HEK293 (cell line): Measurements from ENCODE around the gene LGALS7.
A peak's percentile ranks its signal among the peaks of the same experiment; 100 is the strongest.
"Not testable (repeated sequence)": the region's sequence is repeated elsewhere in the genome, so short reads cannot be mapped to it uniquely, and the experiment has no call there.

Source experiments
- CTCF ChIA-PET: fragments of 350-600 bp; formaldehyde crosslinking; extraction: SDS; loops from one replicate; lab custom pipeline; 2021; ENCODE audit warnings: antibody characterized with exemption; lab: Yijun Ruan, JAX
- POLR2A ChIA-PET: fragments of 300-600 bp; formaldehyde crosslinking; extraction: SDS; loops from one replicate; lab custom pipeline; 2020; ENCODE audit warnings: antibody characterized with exemption, inconsistent platforms; lab: Yijun Ruan, JAX
- H3K27ac ChIP-seq: fragments of 200-500 bp; sonication (Bioruptor generic); 2 replicates; pipeline ENCODE4 v1.5.1; 2014; ENCODE audit warnings: low read depth, low read length, control low read depth, inconsistent platforms; ENCODE audit errors: extremely low read depth
- H3K36me3 ChIP-seq, 2 experiments: fragments of 200-500 bp in 1 of 2; sonication (Bioruptor generic) in 1 of 2; 1 replicate in 1 of 2; 2 replicates in 1 of 2; pipeline ENCODE4 v1.5.1; 2014 to 2017; ENCODE audit warnings: inconsistent platforms in 2 of 2, low read length in 2 of 2; ENCODE audit not compliant: control insufficient read depth in 2 of 2, insufficient read depth in 1 of 2
- H3K4me1 ChIP-seq: fragments of 200-500 bp; sonication (Bioruptor generic); 2 replicates; pipeline ENCODE4 v1.5.1; 2014; ENCODE audit warnings: mild to moderate bottlenecking, low read length, inconsistent platforms; ENCODE audit not compliant: control insufficient read depth, insufficient read depth
- H3K4me3 ChIP-seq: 2 replicates; pipeline ENCODE4 v1.5.1; 2011; ENCODE audit warnings: low read depth, mild to moderate bottlenecking, control low read depth, low read length, moderate library complexity
- H3K9me3 ChIP-seq: fragments of 200-500 bp; sonication (Bioruptor generic); 2 replicates; pipeline ENCODE4 v1.5.1; 2014; ENCODE audit warnings: low read depth, low read length, inconsistent platforms; ENCODE audit not compliant: control insufficient read depth, insufficient read depth
- GLIS2 ChIP-seq: fragments of 450-650 bp; formaldehyde crosslinking; IDR thresholded peaks from 2 replicates; pipeline ENCODE4 v1.5.1; 2016; ENCODE audit warnings: missing biosample characterization, missing genetic modification characterization
- KLF9 ChIP-seq: fragments of 450-650 bp; formaldehyde crosslinking; IDR thresholded peaks from 2 replicates; pipeline ENCODE4 v1.5.1; 2016; ENCODE audit warnings: missing biosample characterization, missing genetic modification characterization, low read depth
- PATZ1 ChIP-seq: fragments of 450-650 bp; formaldehyde crosslinking; IDR thresholded peaks from 2 replicates; pipeline ENCODE4 v1.5.1; 2016; ENCODE audit warnings: missing biosample characterization, missing genetic modification characterization
- RBAK ChIP-seq: fragments of 450-650 bp; formaldehyde crosslinking; IDR thresholded peaks from 2 replicates; pipeline ENCODE4 v1.5.1; 2016; ENCODE audit warnings: missing biosample characterization, missing genetic modification characterization
- SALL2 ChIP-seq: fragments of 450-650 bp; formaldehyde crosslinking; IDR thresholded peaks from 2 replicates; pipeline ENCODE4 v1.5.0; 2017; ENCODE audit warnings: missing biosample characterization, mild to moderate bottlenecking, missing genetic modification characterization, borderline replicate concordance
- ZBTB8A ChIP-seq: fragments of 450-650 bp; formaldehyde crosslinking; IDR thresholded peaks from 2 replicates; pipeline ENCODE4 v1.5.1; 2016; ENCODE audit warnings: missing biosample characterization, missing genetic modification characterization
- ZNF10 ChIP-seq: fragments of 450-650 bp; formaldehyde crosslinking; IDR thresholded peaks from 2 replicates; pipeline ENCODE4 v1.5.1; 2017; ENCODE audit warnings: missing biosample characterization, missing genetic modification characterization
- ZNF112 ChIP-seq: fragments of 450-650 bp; formaldehyde crosslinking; IDR thresholded peaks from 2 replicates; pipeline ENCODE4 v1.5.0; 2017; ENCODE audit warnings: missing biosample characterization, missing genetic modification characterization
- ZNF169 ChIP-seq: fragments of 450-650 bp; formaldehyde crosslinking; IDR thresholded peaks from 2 replicates; pipeline ENCODE4 v1.5.1; 2016; ENCODE audit warnings: missing biosample characterization, missing genetic modification characterization
- ZNF202 ChIP-seq: fragments of 450-650 bp; formaldehyde crosslinking; IDR thresholded peaks from 2 replicates; pipeline ENCODE4 v1.5.1; 2016; ENCODE audit warnings: missing biosample characterization, missing genetic modification characterization, borderline replicate concordance
- ZNF211 ChIP-seq: fragments of 450-650 bp; formaldehyde crosslinking; IDR thresholded peaks from 2 replicates; pipeline ENCODE4 v1.5.1; 2016; ENCODE audit warnings: low read depth, missing biosample characterization, missing genetic modification characterization
- ZNF223 ChIP-seq: fragments of 450-650 bp; formaldehyde crosslinking; IDR thresholded peaks from 2 replicates; pipeline ENCODE4 v1.5.1; 2016; ENCODE audit warnings: missing biosample characterization, missing genetic modification characterization
- ZNF24 ChIP-seq: fragments of 450-650 bp; formaldehyde crosslinking; IDR thresholded peaks from 2 replicates; pipeline ENCODE4 v1.5.1; 2016; ENCODE audit warnings: missing biosample characterization, missing genetic modification characterization
- ZNF248 ChIP-seq: fragments of 450-650 bp; formaldehyde crosslinking; IDR thresholded peaks from 2 replicates; pipeline ENCODE4 v1.5.1; 2017; ENCODE audit warnings: missing biosample characterization, missing genetic modification characterization
- ZNF558 ChIP-seq: fragments of 450-650 bp; formaldehyde crosslinking; IDR thresholded peaks from 2 replicates; pipeline ENCODE4 v1.5.1; 2016; ENCODE audit warnings: missing biosample characterization, missing genetic modification characterization
- ZNF596 ChIP-seq: fragments of 450-650 bp; IDR thresholded peaks from 2 replicates; pipeline ENCODE4 v1.5.0; 2018; ENCODE audit warnings: missing biosample characterization, mild to moderate bottlenecking, missing genetic modification characterization, moderate library complexity
- ZNF610 ChIP-seq: fragments of 450-650 bp; formaldehyde crosslinking; IDR thresholded peaks from 2 replicates; pipeline ENCODE4 v1.5.1; 2016; ENCODE audit warnings: missing biosample characterization, missing genetic modification characterization, borderline replicate concordance
- ZNF639 ChIP-seq: fragments of 450-650 bp; formaldehyde crosslinking; IDR thresholded peaks from 2 replicates; pipeline ENCODE4 v1.5.1; 2016; ENCODE audit warnings: missing biosample characterization, missing genetic modification characterization
- ZNF658 ChIP-seq: fragments of 450-650 bp; formaldehyde crosslinking; IDR thresholded peaks from 2 replicates; pipeline ENCODE4; 2016; ENCODE audit warnings: missing biosample characterization, missing genetic modification characterization
- ZNF660 ChIP-seq: fragments of 450-650 bp; IDR thresholded peaks from 2 replicates; pipeline ENCODE4 v1.5.1; 2018; ENCODE audit warnings: missing biosample characterization, mild to moderate bottlenecking, missing genetic modification characterization
- ZNF664 ChIP-seq: fragments of 450-650 bp; formaldehyde crosslinking; IDR thresholded peaks from 2 replicates; pipeline ENCODE4 v1.5.1; 2016; ENCODE audit warnings: missing biosample characterization, missing genetic modification characterization
- ZNF747 ChIP-seq: fragments of 450-650 bp; formaldehyde crosslinking; IDR thresholded peaks from 2 replicates; pipeline ENCODE4 v1.5.1; 2016; ENCODE audit warnings: missing biosample characterization, missing genetic modification characterization
- TF ChIP-seq, protein P1 (sequence below): fragments of 450-650 bp; formaldehyde crosslinking; IDR thresholded peaks from 2 replicates; pipeline ENCODE4 v1.5.1; 2017; ENCODE audit warnings: missing biosample characterization, missing genetic modification characterization
- TF ChIP-seq, protein P2 (sequence below): fragments of 450-650 bp; formaldehyde crosslinking; IDR thresholded peaks from 2 replicates; pipeline ENCODE4 v1.5.1; 2016; ENCODE audit warnings: missing biosample characterization, missing genetic modification characterization

LGALS7 gene

GRCh38 chr19:38773469-38774177 lies at the start of gene LGALS7 (continued):
- TF ChIP-seq, protein P1, sequence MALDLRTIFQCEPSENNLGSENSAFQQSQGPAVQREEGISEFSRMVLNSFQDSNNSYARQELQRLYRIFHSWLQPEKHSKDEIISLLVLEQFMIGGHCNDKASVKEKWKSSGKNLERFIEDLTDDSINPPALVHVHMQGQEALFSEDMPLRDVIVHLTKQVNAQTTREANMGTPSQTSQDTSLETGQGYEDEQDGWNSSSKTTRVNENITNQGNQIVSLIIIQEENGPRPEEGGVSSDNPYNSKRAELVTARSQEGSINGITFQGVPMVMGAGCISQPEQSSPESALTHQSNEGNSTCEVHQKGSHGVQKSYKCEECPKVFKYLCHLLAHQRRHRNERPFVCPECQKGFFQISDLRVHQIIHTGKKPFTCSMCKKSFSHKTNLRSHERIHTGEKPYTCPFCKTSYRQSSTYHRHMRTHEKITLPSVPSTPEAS (tag by site-specific recombination): no peak
- no peak for TF ChIP-seq ZNF24
- TF ChIP-seq, protein P2, sequence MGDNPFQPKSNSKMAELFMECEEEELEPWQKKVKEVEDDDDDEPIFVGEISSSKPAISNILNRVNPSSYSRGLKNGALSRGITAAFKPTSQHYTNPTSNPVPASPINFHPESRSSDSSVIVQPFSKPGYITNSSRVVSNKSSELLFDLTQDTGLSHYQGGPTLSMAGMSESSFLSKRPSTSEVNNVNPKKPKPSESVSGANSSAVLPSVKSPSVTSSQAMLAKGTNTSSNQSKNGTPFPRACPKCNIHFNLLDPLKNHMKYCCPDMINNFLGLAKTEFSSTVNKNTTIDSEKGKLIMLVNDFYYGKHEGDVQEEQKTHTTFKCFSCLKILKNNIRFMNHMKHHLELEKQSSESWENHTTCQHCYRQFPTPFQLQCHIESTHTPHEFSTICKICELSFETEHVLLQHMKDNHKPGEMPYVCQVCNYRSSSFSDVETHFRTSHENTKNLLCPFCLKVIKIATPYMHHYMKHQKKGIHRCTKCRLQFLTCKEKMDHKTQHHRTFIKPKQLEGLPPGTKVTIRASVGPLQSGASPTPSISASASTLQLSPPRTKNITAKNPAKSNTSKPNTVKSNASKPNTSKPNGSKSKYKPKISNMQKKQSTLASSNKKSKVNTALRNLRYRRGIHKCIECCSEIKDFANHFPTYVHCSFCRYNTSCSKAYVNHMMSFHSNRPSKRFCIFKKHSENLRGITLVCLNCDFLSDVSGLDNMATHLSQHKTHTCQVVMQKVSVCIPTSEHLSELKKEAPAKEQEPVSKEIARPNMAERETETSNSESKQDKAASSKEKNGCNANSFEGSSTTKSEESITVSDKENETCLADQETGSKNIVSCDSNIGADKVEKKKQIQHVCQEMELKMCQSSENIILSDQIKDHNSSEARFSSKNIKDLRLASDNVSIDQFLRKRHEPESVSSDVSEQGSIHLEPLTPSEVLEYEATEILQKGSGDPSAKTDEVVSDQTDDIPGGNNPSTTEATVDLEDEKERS (tag by site-specific recombination): no peak
- TF ChIP-seq ZNF747 (tag by site-specific recombination): no peak
- no peak for TF ChIP-seq ZNF660 (tag by site-specific recombination)
- TF ChIP-seq ZNF248 (tag by site-specific recombination): no peak

GRCh38 chr19:38821230-38821825 lies 48.0 kb upstream of the LGALS7 start:
- not testable (repeated sequence) for H3K27ac ChIP-seq, H3K4me3 ChIP-seq, H3K9me3 ChIP-seq, H3K4me1 ChIP-seq
- TF ChIP-seq RBAK (tag by site-specific recombination) (peak; percentile 92), ZNF112 (0 out of 2 replicates have a peak, but pooled peaks have one; percentile 22), ZNF169 (tag by site-specific recombination) (peak; percentile 84; the same call in 1 of the 2 replicates), ZNF211 (tag by site-specific recombination) (0 out of 2 replicates have a peak, but pooled peaks have one; percentile 55), ZBTB8A (peak; percentile 39; the same call in 1 of the 2 replicates), ZNF610 (tag by site-specific recombination) (peak; percentile 87), KLF9 (peak; percentile 26; the same call in 1 of the 2 replicates), ZNF202 (tag by site-specific recombination) (peak; percentile 47; the same call in 1 of the 2 replicates)
- ChIA-PET POLR2A (interaction anchor here (0.6 to 1.6 kb wide), 4 partner anchors 10 to 531 kb away, joined by 3 to 9 read pairs (median 4); partner anchors contain the start of gene ECH1), CTCF (interaction anchor here (0.7 to 1.1 kb wide), 2 partner anchors 14 to 184 kb away, joined by 3 to 4 read pairs; no protein-coding TSS in a partner anchor)
- H3K36me3 ChIP-seq: peaks cover 12 to 29% of the 10 kb centered on the region in 2 experiments; a peak in 2 of 3 replicates

- Histone ChIP-seq H3K36me3 (peaks cover 19 to 33% of the 10 kb centered on the region in 2 experiments), H3K4me1 (peaks cover 7% of the 10 kb centered on the region), H3K9me3 (no peaks in the 10 kb centered on the region), H3K4me3 (no peak overlapping the region), H3K27ac (peak overlapping the region; percentile 17; the same call in 1 of the 2 replicates)
- POLR2A ChIA-PET: interaction anchor here (0.5 to 1.6 kb wide), 7 partner anchors 11 to 400 kb away, joined by 3 to 6 read pairs (median 4); partner anchors contain the start of genes ECH1 and HNRNPL
- CTCF ChIA-PET: interaction anchor here (1.2 kb wide), 1 partner anchor 50 kb away, joined by 3 read pairs; no protein-coding TSS in a partner anchor
- TF ChIP-seq GLIS2 (tag by site-specific recombination) (no peak), ZNF223 (no peak), ZNF596 (tag by site-specific recombination) (no peak), ZNF558 (tag by site-specific recombination) (no peak), ZNF10 (no peak), SALL2 (tag by site-specific recombination) (no peak), ZNF658 (tag by site-specific recombination) (no peak), PATZ1 (tag by site-specific recombination) (no peak), ZNF664 (0 out of 2 replicates have a peak, but pooled peaks have one; percentile 21), ZNF639 (tag by site-specific recombination) (no peak)
Observed at GRCh38 chr19:38819231-38819920, 46.1 kb upstream of the LGALS7 start.
